ENCODE measurements around the gene S100A2. TPM values are rescaled to one million over a fixed set of nuclear protein-coding genes. Genes with fewer than 3 reads are reported as not detected.

S100A2 gene
- polyA plus RNA-seq, 2 of the 4 experiments (the other 2 are of a cell fraction): 5.1 to 15.9 TPM

DNA sequence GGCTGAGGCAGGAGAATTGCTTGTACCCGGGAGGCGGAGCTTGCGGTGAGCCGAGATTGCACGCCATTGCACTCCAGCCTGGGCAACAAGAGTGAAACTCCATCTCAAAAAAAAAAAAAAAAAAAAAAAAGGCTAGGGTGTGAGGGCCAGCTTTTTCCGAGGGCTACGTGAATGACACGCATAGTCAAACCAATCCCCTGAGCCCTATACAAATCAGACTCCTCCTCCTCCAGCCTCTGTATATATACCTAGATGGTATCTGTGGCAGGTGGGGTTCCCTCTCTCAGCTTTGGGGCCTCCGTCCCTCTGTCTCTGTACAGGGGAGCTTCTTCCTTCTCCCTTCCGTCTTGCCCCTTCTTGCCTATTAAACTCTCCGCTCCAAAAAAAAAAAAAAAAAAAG lies 40.5 kb upstream of the S100A2 start:
- WGBS (ENCODE audit: missing lambda C conversion rate): 90% methylated on average over 11 of the region's 11 CpGs
- no peak for TF ChIP-seq EHMT2 (IDR thresholded peaks at IDR 0.05; ENCODE audit: low read depth)
- no peak for TF ChIP-seq TFCP2L1 (CRISPR knock-in tag; IDR thresholded peaks at IDR 0.05)
- no peak for TF ChIP-seq PHF8 (IDR thresholded peaks at IDR 0.05; ENCODE audit: borderline replicate concordance, low read depth)
- TF ChIP-seq RFX5 (IDR thresholded peaks at IDR 0.05): no peak
- TF ChIP-seq EP300 (IDR thresholded peaks at IDR 0.05): no peak
- TF ChIP-seq REST (IDR thresholded peaks at IDR 0.05): no peak
- no peak for TF ChIP-seq RCOR1 (IDR thresholded peaks at IDR 0.05; ENCODE audit: low read depth, low read length)
- TF ChIP-seq JUNB (IDR thresholded peaks at IDR 0.05): no peak
- TF ChIP-seq POLR2AphosphoS2 (conservative IDR thresholded peaks at IDR 0.05; ENCODE audit: low read length): no peak
- TF ChIP-seq KDM5A (IDR thresholded peaks at IDR 0.05): no peak
- TF ChIP-seq HOXB5 (CRISPR knock-in tag; IDR thresholded peaks at IDR 0.05): no peak
- TF ChIP-seq SREBF2 (IDR thresholded peaks at IDR 0.05): no peak
- TF ChIP-seq MAZ (IDR thresholded peaks at IDR 0.05; ENCODE audit: borderline replicate concordance, low read depth, low read length): no peak
- TF ChIP-seq TP53 (CRISPR knock-in tag; IDR thresholded peaks at IDR 0.05): no peak
- no peak for TF ChIP-seq HES2 (IDR thresholded peaks at IDR 0.05)
- no peak for TF ChIP-seq ZSCAN20 (CRISPR knock-in tag; IDR thresholded peaks at IDR 0.05)
- TF ChIP-seq CTCF (IDR thresholded peaks at IDR 0.05): no peak
- TF ChIP-seq ZNF302 (CRISPR knock-in tag; IDR thresholded peaks at IDR 0.05): no peak
- Histone ChIP-seq H3K4me3 (no peak overlapping the region), H3K4me1 (peaks cover 30% of the 10 kb centered on the region), H3K9me3 (no peaks in the 10 kb centered on the region), H3K4me2 (no peak overlapping the region), H3K27ac (no peak overlapping the region)
- CTCF ChIA-PET: interaction anchor here (0.6 to 7.9 kb wide), 7 partner anchors 14 to 73 kb away, joined by 3 to 57 read pairs (median 7); partner anchors contain the start of genes S100A1 and S100A13
- DNase-seq (ENCODE audit: low read depth in 1 of 2, low spot score in 1 of 2) (no peak), FAIRE-seq (no peak), ATAC-seq (no peak)
- POLR2A ChIA-PET: interaction anchor here (0.6 to 2.5 kb wide), 4 partner anchors 21 to 845 kb away, joined by 3 to 11 read pairs (median 4); partner anchors contain the start of genes CHTOP and S100A13

DNA sequence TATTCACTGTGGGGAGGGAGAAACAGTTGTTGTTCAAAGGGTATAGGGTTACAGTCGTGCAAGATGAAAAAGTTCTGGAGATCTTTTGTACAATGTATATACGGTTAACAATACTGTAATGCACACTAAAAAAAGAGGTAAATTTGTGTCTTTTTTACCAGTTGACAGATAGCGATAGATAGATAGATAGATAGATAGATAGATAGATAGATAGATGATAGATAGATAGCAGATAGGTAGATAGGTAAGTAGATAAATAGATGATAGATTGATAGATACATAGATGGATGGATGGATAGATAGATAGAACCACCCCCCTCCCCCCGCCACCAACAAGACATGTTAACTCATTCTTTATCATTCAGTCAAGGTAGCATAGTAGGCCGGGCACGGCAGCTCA lies 37.1 kb upstream of the S100A2 start:
- ChIA-PET CTCF (interaction anchor here (1.2 to 8.1 kb wide), 6 partner anchors 11 to 69 kb away, joined by 3 to 41 read pairs (median 10); partner anchors contain the start of genes S100A1, S100A13 and S100A16), POLR2A (interaction anchor here (1.7 kb wide), 1 partner anchor 31 kb away, joined by 5 read pairs; the partner anchor contains the start of gene CHTOP)
- DNase-seq (ENCODE audit: low read depth in 1 of 2, low spot score in 1 of 2) (no peak), ATAC-seq (no peak), FAIRE-seq (no peak)
- no peak overlapping the region for H3K27ac ChIP-seq
- TF ChIP-seq SREBF2 (IDR thresholded peaks at IDR 0.05): no peak
- TF ChIP-seq RNF2 (IDR thresholded peaks at IDR 0.05; ENCODE audit: borderline replicate concordance, low read depth): no peak
- no peak for TF ChIP-seq CBX2 (IDR thresholded peaks at IDR 0.05; ENCODE audit: borderline replicate concordance, low read depth)
- no peak for TF ChIP-seq JUNB (IDR thresholded peaks at IDR 0.05)
- TF ChIP-seq KDM5A (IDR thresholded peaks at IDR 0.05): no peak
- TF ChIP-seq HMGXB4 (CRISPR knock-in tag; IDR thresholded peaks at IDR 0.05; ENCODE audit: borderline replicate concordance): no peak
- TF ChIP-seq POLR2AphosphoS2 (conservative IDR thresholded peaks at IDR 0.05; ENCODE audit: low read length): no peak
- TF ChIP-seq, protein P1, sequence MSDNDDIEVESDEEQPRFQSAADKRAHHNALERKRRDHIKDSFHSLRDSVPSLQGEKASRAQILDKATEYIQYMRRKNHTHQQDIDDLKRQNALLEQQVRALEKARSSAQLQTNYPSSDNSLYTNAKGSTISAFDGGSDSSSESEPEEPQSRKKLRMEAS (IDR thresholded peaks at IDR 0.05): no peak
- no peak for TF ChIP-seq KDM1A (IDR thresholded peaks at IDR 0.05; ENCODE audit: low read depth)
- TF ChIP-seq RFX5 (IDR thresholded peaks at IDR 0.05): no peak
- TF ChIP-seq RCOR1 (IDR thresholded peaks at IDR 0.05; ENCODE audit: low read depth, low read length): no peak
- no peak for TF ChIP-seq MAZ (IDR thresholded peaks at IDR 0.05; ENCODE audit: borderline replicate concordance, low read depth, low read length)
- TF ChIP-seq, protein P2, sequence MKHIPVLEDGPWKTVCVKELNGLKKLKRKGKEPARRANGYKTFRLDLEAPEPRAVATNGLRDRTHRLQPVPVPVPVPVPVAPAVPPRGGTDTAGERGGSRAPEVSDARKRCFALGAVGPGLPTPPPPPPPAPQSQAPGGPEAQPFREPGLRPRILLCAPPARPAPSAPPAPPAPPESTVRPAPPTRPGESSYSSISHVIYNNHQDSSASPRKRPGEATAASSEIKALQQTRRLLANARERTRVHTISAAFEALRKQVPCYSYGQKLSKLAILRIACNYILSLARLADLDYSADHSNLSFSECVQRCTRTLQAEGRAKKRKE (CRISPR knock-in tag; IDR thresholded peaks at IDR 0.05; ENCODE audit: low read depth): no peak
- TF ChIP-seq TP53 (CRISPR knock-in tag; IDR thresholded peaks at IDR 0.05): no peak
- H3K4me1 ChIP-seq: peaks cover under 1% of the 10 kb centered on the region; the same call in 2 of the 3 replicates
- H3K4me2 ChIP-seq: no peak overlapping the region
- no peak overlapping the region for H3K4me3 ChIP-seq
- no peaks in the 10 kb centered on the region for H3K9me3 ChIP-seq
- WGBS (ENCODE audit: missing lambda C conversion rate): 91% methylated on average over 6 of the region's 6 CpGs

Data from A549 (cell line).